ENCODE results near the gene EIF3M.
"Not testable (repeated sequence)": the region's sequence is repeated elsewhere in the genome, so short reads cannot be mapped to it uniquely, and the experiment has no call there.

EIF3M gene

GRCh38 chr11:32602657-32603415, 19.2 kb downstream of the EIF3M start:
- 100% methylated on average over 2 of the region's 4 CpGs for WGBS
- Histone ChIP-seq H2AFZ (ENCODE audit: low read depth, low read length) (no peak overlapping the region), H3K4me2 (ENCODE audit: low read length, poor library complexity, severe bottlenecking) (no peak overlapping the region), H2BK5ac (ENCODE audit: low read depth, low read length, poor library complexity, severe bottlenecking) (no peak overlapping the region), H3K4me3 (ENCODE audit: insufficient read depth in 1 of 2, low read depth in 1 of 2, low read length in 2 of 2) (no peak overlapping the region), H3K9ac (ENCODE audit: low read length) (no peak overlapping the region), H3K36me3 (ENCODE audit: control insufficient read depth in 1 of 2, insufficient read depth in 2 of 2, low read depth in 1 of 2, low read length in 2 of 2) (peaks cover 7 to 87% of the 10 kb centered on the region in 2 experiments), H3K4me1 (ENCODE audit: control insufficient read depth, insufficient read depth, low read depth, low read length) (no peaks in the 10 kb centered on the region), H3K18ac (ENCODE audit: low read depth in 1 of 2, low read length in 2 of 2) (no peak overlapping the region), H2BK12ac (ENCODE audit: low read length in 2 of 2) (no peak overlapping the region), H3K14ac (ENCODE audit: low read length in 2 of 2) (no peak overlapping the region), H2BK120ac (ENCODE audit: low read depth, low read length) (no peak overlapping the region), H4K91ac (ENCODE audit: low read length) (no peak overlapping the region), H2AK5ac (ENCODE audit: low read length, severe bottlenecking) (no peak overlapping the region), H3K23ac (ENCODE audit: low read length in 2 of 2) (no peak overlapping the region), H3K9me3 (ENCODE audit: control insufficient read depth, low read length) (no peaks in the 10 kb centered on the region), H3K27me3 (ENCODE audit: control insufficient read depth in 1 of 2, insufficient read depth in 1 of 2, low read length in 2 of 2) (no peaks in the 10 kb centered on the region), H4K8ac (ENCODE audit: low read length) (no peak overlapping the region), H3K79me1 (replicated peaks; ENCODE audit: low read length, poor library complexity, severe bottlenecking) (peaks cover 5% of the 10 kb centered on the region), H2BK15ac (ENCODE audit: low read depth, poor library complexity, severe bottlenecking) (no peak overlapping the region), H3K4ac (ENCODE audit: low read depth in 1 of 2, low read length in 2 of 2) (no peak overlapping the region), H3K27ac (ENCODE audit: low read length, poor library complexity, severe bottlenecking) (no peak overlapping the region)
- DNase-seq, result no peak

- Histone ChIP-seq H3K4me1 (ENCODE audit: control insufficient read depth, insufficient read depth, low read depth, low read length) (no peaks in the 10 kb centered on the region), H3K4ac (ENCODE audit: low read depth in 1 of 2, low read length in 2 of 2) (no peak overlapping the region), H4K8ac (ENCODE audit: low read length) (no peak overlapping the region), H3K27ac (ENCODE audit: low read length, poor library complexity, severe bottlenecking) (no peak overlapping the region), H3K9me3 (ENCODE audit: control insufficient read depth, low read length) (no peaks in the 10 kb centered on the region), H3K4me3 (ENCODE audit: insufficient read depth in 1 of 2, low read depth in 1 of 2, low read length in 2 of 2) (no peak overlapping the region), H3K18ac (ENCODE audit: low read depth in 1 of 2, low read length in 2 of 2) (no peak overlapping the region), H2BK15ac (ENCODE audit: low read depth, poor library complexity, severe bottlenecking) (no peak overlapping the region), H2BK5ac (ENCODE audit: low read depth, low read length, poor library complexity, severe bottlenecking) (no peak overlapping the region), H3K9ac (ENCODE audit: low read length) (no peak overlapping the region), H2AK5ac (ENCODE audit: low read length, severe bottlenecking) (no peak overlapping the region), H3K4me2 (ENCODE audit: low read length, poor library complexity, severe bottlenecking) (no peak overlapping the region), H2AFZ (ENCODE audit: low read depth, low read length) (no peak overlapping the region), H3K14ac (ENCODE audit: low read length in 2 of 2) (no peak overlapping the region), H3K36me3 (ENCODE audit: control insufficient read depth in 1 of 2, insufficient read depth in 2 of 2, low read depth in 1 of 2, low read length in 2 of 2) (peaks cover 14 to 53% of the 10 kb centered on the region in 2 experiments), H3K23ac (ENCODE audit: low read length in 2 of 2) (no peak overlapping the region), H4K91ac (ENCODE audit: low read length) (no peak overlapping the region), H2BK120ac (ENCODE audit: low read depth, low read length) (no peak overlapping the region), H3K27me3 (ENCODE audit: control insufficient read depth in 1 of 2, insufficient read depth in 1 of 2, low read length in 2 of 2) (no peaks in the 10 kb centered on the region), H3K79me1 (replicated peaks; ENCODE audit: low read length, poor library complexity, severe bottlenecking) (peaks cover 3% of the 10 kb centered on the region), H2BK12ac (ENCODE audit: low read length in 2 of 2) (no peak overlapping the region)
- DNase-seq, result no peak
These were observed 22.6 kb downstream of the EIF3M start for GRCh38 chr11:32606220-32606619.

- not testable (repeated sequence) for H3K9me3 ChIP-seq (ENCODE audit: control insufficient read depth, low read length); H3K9ac ChIP-seq (ENCODE audit: low read length); DNase-seq; H4K8ac ChIP-seq (ENCODE audit: low read length); H2BK15ac ChIP-seq (ENCODE audit: low read depth, poor library complexity, severe bottlenecking); H3K18ac ChIP-seq (ENCODE audit: low read depth in 1 of 2, low read length in 2 of 2); H3K27ac ChIP-seq (ENCODE audit: low read length, poor library complexity, severe bottlenecking); H3K4me1 ChIP-seq (ENCODE audit: control insufficient read depth, insufficient read depth, low read depth, low read length); H2AFZ ChIP-seq (ENCODE audit: low read depth, low read length); H3K4me2 ChIP-seq (ENCODE audit: low read length, poor library complexity, severe bottlenecking); H3K14ac ChIP-seq (ENCODE audit: low read length in 2 of 2); H3K23ac ChIP-seq (ENCODE audit: low read length in 2 of 2); H2BK120ac ChIP-seq (ENCODE audit: low read depth, low read length); H4K91ac ChIP-seq (ENCODE audit: low read length); H2BK5ac ChIP-seq (ENCODE audit: low read depth, low read length, poor library complexity, severe bottlenecking); H2AK5ac ChIP-seq (ENCODE audit: low read length, severe bottlenecking); H3K27me3 ChIP-seq (ENCODE audit: control insufficient read depth in 1 of 2, insufficient read depth in 1 of 2, low read length in 2 of 2); H3K79me1 ChIP-seq (replicated peaks; ENCODE audit: low read length, poor library complexity, severe bottlenecking); H3K4ac ChIP-seq (ENCODE audit: low read depth in 1 of 2, low read length in 2 of 2); H2BK12ac ChIP-seq (ENCODE audit: low read length in 2 of 2); H3K4me3 ChIP-seq (ENCODE audit: insufficient read depth in 1 of 2, low read depth in 1 of 2, low read length in 2 of 2)
- peaks cover 12 to 28% of the 10 kb centered on the region in 2 experiments for H3K36me3 ChIP-seq (ENCODE audit: control insufficient read depth in 1 of 2, insufficient read depth in 2 of 2, low read depth in 1 of 2, low read length in 2 of 2)
- 96% methylated on average over 4 of the region's 4 CpGs for WGBS
These were observed 25.2 kb downstream of the EIF3M start for GRCh38 chr11:32608826-32609225.

- no peaks in the 10 kb centered on the region for H3K27me3 ChIP-seq (ENCODE audit: control insufficient read depth in 1 of 2, insufficient read depth in 1 of 2, low read length in 2 of 2)
- H4K91ac ChIP-seq (ENCODE audit: low read length), result no peak overlapping the region
- no peak overlapping the region for H2AK5ac ChIP-seq (ENCODE audit: low read length, severe bottlenecking)
- no peak overlapping the region for H3K18ac ChIP-seq (ENCODE audit: low read depth in 1 of 2, low read length in 2 of 2)
- H2AFZ ChIP-seq (ENCODE audit: low read depth, low read length), result no peak overlapping the region
- H3K4me1 ChIP-seq (ENCODE audit: control insufficient read depth, insufficient read depth, low read depth, low read length), result no peaks in the 10 kb centered on the region
- H4K8ac ChIP-seq (ENCODE audit: low read length), result no peak overlapping the region
- no peak overlapping the region for H3K4me3 ChIP-seq (ENCODE audit: insufficient read depth in 1 of 2, low read depth in 1 of 2, low read length in 2 of 2)
- H3K36me3 ChIP-seq (ENCODE audit: control insufficient read depth in 1 of 2, insufficient read depth in 2 of 2, low read depth in 1 of 2, low read length in 2 of 2), result peaks cover 9 to 10% of the 10 kb centered on the region in 2 experiments
- no peak overlapping the region for H2BK120ac ChIP-seq (ENCODE audit: low read depth, low read length)
- no peak overlapping the region for H3K4ac ChIP-seq (ENCODE audit: low read depth in 1 of 2, low read length in 2 of 2)
- no peak overlapping the region for H3K14ac ChIP-seq (ENCODE audit: low read length in 2 of 2)
- 100% methylated on average over 1 of the region's 3 CpGs for WGBS
- no peak overlapping the region for H3K4me2 ChIP-seq (ENCODE audit: low read length, poor library complexity, severe bottlenecking)
- no peaks in the 10 kb centered on the region for H3K79me1 ChIP-seq (replicated peaks; ENCODE audit: low read length, poor library complexity, severe bottlenecking)
- no peak overlapping the region for H2BK12ac ChIP-seq (ENCODE audit: low read length in 2 of 2)
- no peak overlapping the region for H3K23ac ChIP-seq (ENCODE audit: low read length in 2 of 2)
- no peaks in the 10 kb centered on the region for H3K9me3 ChIP-seq (ENCODE audit: control insufficient read depth, low read length)
- DNase-seq, result no peak
- H3K27ac ChIP-seq (ENCODE audit: low read length, poor library complexity, severe bottlenecking), result no peak overlapping the region
- no peak overlapping the region for H3K9ac ChIP-seq (ENCODE audit: low read length)
- H2BK5ac ChIP-seq (ENCODE audit: low read depth, low read length, poor library complexity, severe bottlenecking), result no peak overlapping the region
- no peak overlapping the region for H2BK15ac ChIP-seq (ENCODE audit: low read depth, poor library complexity, severe bottlenecking)
These were observed 27.2 kb downstream of the EIF3M start for GRCh38 chr11:32610797-32611352.

All from mesenchymal stem cell (in vitro differentiated cells and primary cell).